ENCODE results near the gene CLDN6. TPM values are rescaled to one million over a fixed set of nuclear protein-coding genes. Genes with fewer than 3 reads are reported as not detected.

Gene CLDN6
- polyA plus RNA-seq, 1 experiment = 0.07 TPM

DNA sequence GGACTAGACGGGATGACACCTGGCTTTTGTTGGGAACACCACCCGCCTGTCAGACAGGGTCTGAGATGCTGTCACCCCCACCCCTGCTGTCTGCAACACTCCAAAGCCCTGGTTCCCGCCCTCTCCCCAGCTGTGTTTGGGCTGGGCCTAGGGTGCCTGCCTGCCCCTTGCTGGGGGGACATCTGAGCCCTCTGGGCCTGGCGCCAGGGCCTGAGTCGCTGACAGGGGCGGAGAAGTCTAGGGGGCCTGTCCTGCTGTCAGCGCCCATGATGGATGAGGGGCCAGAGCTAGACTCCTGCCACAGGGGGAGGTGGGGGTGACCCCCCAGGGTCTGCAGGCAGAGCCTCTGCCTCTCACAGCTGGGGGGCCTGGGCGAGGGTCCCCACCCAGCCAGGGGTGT is 30.1 kb downstream of the CLDN6 start:
- Histone ChIP-seq H3K27me3 (ENCODE audit: control insufficient read depth, insufficient read depth, low read length) (peaks cover 20% of the 10 kb centered on the region), H3K27ac (ENCODE audit: low read depth, low read length) (no peak overlapping the region), H3K9me3 (ENCODE audit: control insufficient read depth, insufficient read depth, low read length) (no peaks in the 10 kb centered on the region), H3K4me3 (ENCODE audit: low read depth, low read length) (no peak overlapping the region)
- ChIA-PET CTCF (interaction anchor here (0.5 kb wide), 1 partner anchor 130 kb away, joined by 3 read pairs; no protein-coding TSS in a partner anchor), POLR2A (no interaction called here)
- DNase-seq (ENCODE audit: low read depth, low spot score) = no peak
- TF ChIP-seq, protein P1, sequence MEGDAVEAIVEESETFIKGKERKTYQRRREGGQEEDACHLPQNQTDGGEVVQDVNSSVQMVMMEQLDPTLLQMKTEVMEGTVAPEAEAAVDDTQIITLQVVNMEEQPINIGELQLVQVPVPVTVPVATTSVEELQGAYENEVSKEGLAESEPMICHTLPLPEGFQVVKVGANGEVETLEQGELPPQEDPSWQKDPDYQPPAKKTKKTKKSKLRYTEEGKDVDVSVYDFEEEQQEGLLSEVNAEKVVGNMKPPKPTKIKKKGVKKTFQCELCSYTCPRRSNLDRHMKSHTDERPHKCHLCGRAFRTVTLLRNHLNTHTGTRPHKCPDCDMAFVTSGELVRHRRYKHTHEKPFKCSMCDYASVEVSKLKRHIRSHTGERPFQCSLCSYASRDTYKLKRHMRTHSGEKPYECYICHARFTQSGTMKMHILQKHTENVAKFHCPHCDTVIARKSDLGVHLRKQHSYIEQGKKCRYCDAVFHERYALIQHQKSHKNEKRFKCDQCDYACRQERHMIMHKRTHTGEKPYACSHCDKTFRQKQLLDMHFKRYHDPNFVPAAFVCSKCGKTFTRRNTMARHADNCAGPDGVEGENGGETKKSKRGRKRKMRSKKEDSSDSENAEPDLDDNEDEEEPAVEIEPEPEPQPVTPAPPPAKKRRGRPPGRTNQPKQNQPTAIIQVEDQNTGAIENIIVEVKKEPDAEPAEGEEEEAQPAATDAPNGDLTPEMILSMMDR (IDR thresholded peaks at IDR 0.05; ENCODE audit: low read depth, low read length) = no peak

DNA sequence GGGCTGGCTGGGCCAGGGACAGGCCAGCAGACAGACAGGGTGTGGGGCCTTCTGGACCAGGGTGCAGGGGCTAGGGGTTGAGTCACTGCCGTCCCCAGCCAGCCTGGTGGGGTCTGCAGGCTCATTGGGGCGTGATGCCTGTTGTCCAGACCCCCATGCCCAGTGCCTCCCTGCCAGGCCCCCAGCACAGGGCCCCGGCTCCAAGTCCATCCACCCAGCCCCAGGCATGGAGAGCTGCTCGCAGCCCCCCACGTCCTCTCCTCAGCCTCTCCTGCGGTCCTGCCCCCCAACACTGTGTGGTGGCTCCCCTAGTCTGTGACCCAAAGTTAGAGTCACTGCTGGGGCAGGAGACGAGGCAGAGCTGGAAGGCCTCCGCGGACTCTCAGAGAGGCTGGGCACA is 30.7 kb downstream of the CLDN6 start:
- Histone ChIP-seq H3K27me3 (ENCODE audit: control insufficient read depth, insufficient read depth, low read length) (peaks cover 20% of the 10 kb centered on the region), H3K4me3 (ENCODE audit: low read depth, low read length) (no peak overlapping the region), H3K27ac (ENCODE audit: low read depth, low read length) (no peak overlapping the region), H3K9me3 (ENCODE audit: control insufficient read depth, insufficient read depth, low read length) (no peaks in the 10 kb centered on the region)
- ChIA-PET CTCF (interaction anchor here (0.5 kb wide), 1 partner anchor 130 kb away, joined by 3 read pairs; no protein-coding TSS in a partner anchor), POLR2A (no interaction called here)
- DNase-seq (ENCODE audit: low read depth, low spot score) = no peak
- TF ChIP-seq, protein P1 (IDR thresholded peaks at IDR 0.05; ENCODE audit: low read depth, low read length) = no peak

GRCh38 chr16:2986623-2987188 is 31.3 kb downstream of the CLDN6 start:
- TF ChIP-seq, protein P1 (IDR thresholded peaks at IDR 0.05; ENCODE audit: low read depth, low read length) = no peak
- no peak for DNase-seq (ENCODE audit: low read depth, low spot score)
- H3K27ac ChIP-seq (ENCODE audit: low read depth, low read length) = no peak overlapping the region
- H3K4me3 ChIP-seq (ENCODE audit: low read depth, low read length) = no peak overlapping the region
- ChIA-PET CTCF (no interaction called here), POLR2A (no interaction called here)
- no peaks in the 10 kb centered on the region for H3K9me3 ChIP-seq (ENCODE audit: control insufficient read depth, insufficient read depth, low read length)
- H3K27me3 ChIP-seq (ENCODE audit: control insufficient read depth, insufficient read depth, low read length) = peaks cover 20% of the 10 kb centered on the region

DNA sequence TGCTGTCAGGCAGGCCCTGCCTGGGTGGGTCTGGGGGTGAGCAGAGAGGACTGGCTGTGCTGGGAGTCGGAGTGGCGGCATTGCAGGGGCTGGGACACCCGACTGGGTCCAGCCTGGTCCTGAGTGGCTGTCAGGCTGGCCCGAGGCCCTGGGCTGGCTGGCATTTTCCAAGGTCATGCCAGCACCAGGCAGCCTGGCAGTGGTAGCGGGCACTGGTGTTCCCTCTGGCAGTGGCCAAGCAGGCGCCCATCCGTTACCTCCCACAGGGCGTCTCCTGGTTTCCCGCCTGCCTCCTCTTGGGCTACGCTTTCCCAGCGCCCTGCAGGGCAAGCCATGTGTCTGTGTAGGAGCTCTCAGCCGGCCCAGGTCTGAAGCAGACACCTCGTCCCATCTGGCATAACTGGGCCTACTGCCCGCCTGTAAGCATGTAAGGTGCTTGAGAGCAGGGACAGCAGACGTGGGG is 32.1 kb downstream of the CLDN6 start:
- POLR2A ChIA-PET = no interaction called here
- CTCF ChIA-PET = no interaction called here
- H3K27ac ChIP-seq (ENCODE audit: low read depth, low read length) = no peak overlapping the region

DNA sequence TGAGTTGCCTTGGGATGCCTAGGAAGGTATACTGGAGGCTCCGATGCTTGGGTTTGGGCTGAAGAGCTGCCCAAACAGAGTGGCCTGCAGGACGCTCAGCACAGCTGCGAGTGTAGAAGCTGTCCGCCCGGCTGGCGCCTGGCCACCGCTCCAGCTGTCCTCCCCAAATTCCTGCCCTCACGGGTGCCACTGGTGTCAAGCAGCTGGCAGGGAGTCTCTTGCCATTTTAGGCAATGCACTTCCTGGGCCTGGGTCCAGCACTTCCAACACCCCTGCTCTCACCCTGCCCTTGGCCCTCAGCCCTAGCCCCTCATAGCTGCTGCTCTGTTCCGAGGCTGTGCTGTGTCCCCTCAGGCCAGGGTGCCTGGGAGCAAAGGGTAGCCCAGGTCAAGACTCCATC is 32.5 kb downstream of the CLDN6 start:
- no peak overlapping the region for H3K4me3 ChIP-seq (ENCODE audit: low read depth, low read length)
- TF ChIP-seq, protein P1 (IDR thresholded peaks at IDR 0.05; ENCODE audit: low read depth, low read length) = no peak
- no peak for DNase-seq (ENCODE audit: low read depth, low spot score)
- POLR2A ChIA-PET = no interaction called here
- peaks cover 5% of the 10 kb centered on the region; the same call in 1 of the 2 replicates for H3K9me3 ChIP-seq (ENCODE audit: control insufficient read depth, insufficient read depth, low read length)
- CTCF ChIA-PET = no interaction called here
- no peak overlapping the region for H3K27ac ChIP-seq (ENCODE audit: low read depth, low read length)
- peaks cover 18% of the 10 kb centered on the region for H3K27me3 ChIP-seq (ENCODE audit: control insufficient read depth, insufficient read depth, low read length)

More for the DNA sequence above, 32.1 kb downstream of the CLDN6 start:
- no peak for DNase-seq (ENCODE audit: low read depth, low spot score)
- H3K9me3 ChIP-seq (ENCODE audit: control insufficient read depth, insufficient read depth, low read length) = peaks cover 1% of the 10 kb centered on the region; the same call in 1 of the 2 replicates
- no peak overlapping the region for H3K4me3 ChIP-seq (ENCODE audit: low read depth, low read length)
- peaks cover 20% of the 10 kb centered on the region for H3K27me3 ChIP-seq (ENCODE audit: control insufficient read depth, insufficient read depth, low read length)
- TF ChIP-seq, protein P1 (IDR thresholded peaks at IDR 0.05; ENCODE audit: low read depth, low read length) = no peak
